HUDEP-2 (cell line): Measurements from ENCODE around the gene CHEK1.

Experiments
- DNase-seq, 76 experiments: peaks; one replicate each; lab custom pipeline; 2025; ENCODE audit not compliant: unreplicated experiment in 76 of 76; lab: John Stamatoyannopoulos, UW

The CHEK1 gene

GRCh38 chr11:125625630-125626287, 796 bp downstream of the CHEK1 start:
- peak in 75 of 76 experiments; percentile 25 to 92 (median 80) for DNase-seq

GRCh38 chr11:125626288-125626950, 1.5 kb downstream of the CHEK1 start:
- peak in 25 of 76 experiments; percentile 11 to 69 (median 41) for DNase-seq

GRCh38 chr11:125627236-125627910, 2.4 kb downstream of the CHEK1 start:
- DNase-seq, result no peak

GRCh38 chr11:125637840-125638239, 12.9 kb downstream of the CHEK1 start:
- no peak for DNase-seq

- DNase-seq, result no peak
Measured at GRCh38 chr11:125638315-125638714, 13.4 kb downstream of the CHEK1 start.

- DNase-seq, result no peak
Measured at GRCh38 chr11:125645871-125646270, 20.9 kb downstream of the CHEK1 start.

GRCh38 chr11:125649465-125650166, 24.7 kb downstream of the CHEK1 start:
- DNase-seq, result no peak

- DNase-seq, result no peak
Measured at GRCh38 chr11:125662689-125663088, 37.7 kb downstream of the CHEK1 start.

- DNase-seq, result no peak
Measured at GRCh38 chr11:125663910-125664309, 38.9 kb downstream of the CHEK1 start.

- no peak for DNase-seq
Measured at GRCh38 chr11:125667151-125667550, 42.2 kb downstream of the CHEK1 start.

GRCh38 chr11:125670172-125670571, 45.2 kb downstream of the CHEK1 start:
- DNase-seq, result no peak

- no peak for DNase-seq
Measured at GRCh38 chr11:125671561-125671960, 46.6 kb downstream of the CHEK1 start.

GRCh38 chr11:125674210-125674609, 49.2 kb downstream of the CHEK1 start:
- no peak for DNase-seq

GRCh38 chr11:125675196-125675595, 50.2 kb downstream of the CHEK1 start:
- DNase-seq, result no peak

- DNase-seq, result peak in 1 of 76 experiments; percentile 7
Measured at GRCh38 chr11:125679397-125679796, 54.4 kb downstream of the CHEK1 start.

- no peak for DNase-seq
Measured at GRCh38 chr11:125679837-125680236, 54.9 kb downstream of the CHEK1 start.

GRCh38 chr11:125680747-125681146, 55.8 kb downstream of the CHEK1 start, which contains the start of gene ACRV1:
Gene ACRV1, minus strand, starts transcription at chr11:125680847. Its CDS starts 67 bp downstream, at chr11:125680780.
- DNase-seq, result no peak

GRCh38 chr11:125685228-125685627, 60.3 kb downstream of the CHEK1 start:
- no peak for DNase-seq

- DNase-seq, result no peak
Measured at GRCh38 chr11:125688066-125688465, 63.1 kb downstream of the CHEK1 start.

GRCh38 chr11:125688632-125689031, 63.7 kb downstream of the CHEK1 start:
- DNase-seq, result no peak

- no peak for DNase-seq
Measured at GRCh38 chr11:125689274-125689859, 64.4 kb downstream of the CHEK1 start.
